H1 (cell line): Measurements from ENCODE around the gene P3H1. TPM values are rescaled to one million over a fixed set of nuclear protein-coding genes. Genes with fewer than 3 reads are reported as not detected.
A peak's percentile ranks its signal among the peaks of the same experiment; 100 is the strongest.

ENCODE experiments used
- ASH2L ChIP-seq: fragments of 200-600, 300-600 bp; sonication (generic); IDR thresholded peaks from one replicate; pipeline ENCODE4 v1.7.1; 2017; ENCODE audit warnings: low read length
- ATF2 ChIP-seq: IDR thresholded peaks from 2 replicates; pipeline ENCODE4 v1.6.1; 2012; ENCODE audit warnings: low read length, inconsistent platforms
- BACH1 ChIP-seq: IDR thresholded peaks from 2 replicates; pipeline ENCODE4 v1.6.1; 2012; ENCODE audit warnings: low read length, improper control_type of control experiment
- CBX5 ChIP-seq: fragments of 300-800, 300-1000 bp; sonication (generic); IDR thresholded peaks from 2 replicates; pipeline ENCODE4 v1.7.1; 2016; ENCODE audit warnings: antibody characterized with exemption, low read length, low read depth
- CBX8 ChIP-seq: fragments of 300-800, 300-1000 bp; sonication (generic); IDR thresholded peaks from 2 replicates; pipeline ENCODE4 v1.7.1; 2016; ENCODE audit warnings: low read depth, low read length, borderline replicate concordance
- CHD2 ChIP-seq: IDR thresholded peaks from 2 replicates; pipeline ENCODE4 v1.6.1; 2012; ENCODE audit warnings: low read length, improper control_type of control experiment
- EGR1 ChIP-seq: IDR thresholded peaks from 2 replicates; pipeline ENCODE4 v1.6.1; 2011; ENCODE audit warnings: low read depth, low read length, borderline replicate concordance
- EZH2 ChIP-seq: fragments of 200-600 bp; sonication (generic); IDR thresholded peaks from 2 replicates; pipeline ENCODE4 v1.7.1; 2012; ENCODE audit warnings: low read depth, mild to moderate bottlenecking, moderate library complexity, low read length, inconsistent platforms; ENCODE audit not compliant: severe bottlenecking
- GTF2F1 ChIP-seq: IDR thresholded peaks from 2 replicates; pipeline ENCODE4 v1.6.1; 2012; ENCODE audit warnings: low read depth, low read length, improper control_type of control experiment, borderline replicate concordance
- JUND ChIP-seq: IDR thresholded peaks from 2 replicates; pipeline ENCODE4 v1.6.1; 2011; ENCODE audit warnings: mild to moderate bottlenecking, improper control_type of control experiment, low read length
- NRF1 ChIP-seq: IDR thresholded peaks from 2 replicates; pipeline ENCODE4 v1.6.1; 2011; ENCODE audit warnings: mild to moderate bottlenecking, low read depth, low read length, improper control_type of control experiment
- POLR2A ChIP-seq, 2 experiments: IDR thresholded peaks; 1 replicate in 1 of 2; 2 replicates in 1 of 2; pipeline ENCODE4 v1.6.1; 2011; ENCODE audit warnings: low read depth in 2 of 2, low read length in 2 of 2, mild to moderate bottlenecking in 2 of 2; ENCODE audit errors: control extremely low read depth in 1 of 2
- POLR2AphosphoS5 ChIP-seq: IDR thresholded peaks from 2 replicates; pipeline ENCODE4 v1.6.1; 2011; ENCODE audit warnings: low read depth, low read length
- POU5F1 ChIP-seq: IDR thresholded peaks from 2 replicates; pipeline ENCODE4 v1.6.1; 2011; ENCODE audit warnings: low read depth, mild to moderate bottlenecking, low read length, moderate library complexity
- RFX5 ChIP-seq: IDR thresholded peaks from 2 replicates; pipeline ENCODE4 v1.6.1; 2011; ENCODE audit warnings: low read depth, low read length, improper control_type of control experiment, borderline replicate concordance
- SIN3A ChIP-seq, 2 experiments: IDR thresholded peaks in 1 of 2; conservative IDR thresholded peaks in 1 of 2; 2 replicates each; pipeline ENCODE4 v1.6.1; 2011 to 2012; ENCODE audit warnings: low read length in 2 of 2, improper control_type of control experiment in 1 of 2, low read depth in 1 of 2, mild to moderate bottlenecking in 1 of 2
- SIRT6 ChIP-seq: IDR thresholded peaks from one replicate; pipeline ENCODE4 v1.7.1; 2012; ENCODE audit warnings: low read length, inconsistent platforms
- SIX5 ChIP-seq: IDR thresholded peaks from 2 replicates; pipeline ENCODE4 v1.6.1; 2011; ENCODE audit warnings: mild to moderate bottlenecking, low read depth, low read length
- SP1 ChIP-seq: IDR thresholded peaks from 2 replicates; pipeline ENCODE4 v1.6.1; 2011; ENCODE audit warnings: low read depth, low read length
- TBP ChIP-seq: IDR thresholded peaks from 2 replicates; pipeline ENCODE4 v1.6.1; 2011; ENCODE audit warnings: low read depth, low read length, improper control_type of control experiment
- TEAD4 ChIP-seq: IDR thresholded peaks from 2 replicates; pipeline ENCODE4 v1.6.1; 2012; ENCODE audit warnings: low read depth, low read length, inconsistent platforms, mixed read lengths
- ZNF274 ChIP-seq: IDR thresholded peaks from 2 replicates; pipeline ENCODE4 v1.7.0; 2012; ENCODE audit warnings: low read length, borderline replicate concordance; ENCODE audit errors: extremely low read depth
- polyA plus RNA-seq, 7 experiments: library from polyadenylated mRNA; depleted of rRNA in 3 of 7; stranded (reverse) in 5 of 7; unstranded in 2 of 7; fragments of >200 nt in 5 of 7; fragments of 200-250 nt in 2 of 7; gene quantifications; 1 replicate in 5 of 7; 2 replicates in 1 of 7; 4 replicates in 1 of 7; pipeline versions ENCODE4 v1.2.1 to v1.2.3, GENCODE V29; 2011 to 2013; ENCODE audit warnings: missing spikeins in 2 of 7, mixed read lengths in 2 of 7
- total RNA-seq: library from RNA; stranded (reverse); fragmentation: NEBNext Ultra II Directional; extraction: Animal tissue kit (Norgen Biotek cat#: 25700); gene quantifications from 2 replicates; pipeline ENCODE4 v1.2.1, GENCODE V29; 2021
- TF ChIP-seq, protein P1 (sequence below): IDR thresholded peaks from 2 replicates; pipeline ENCODE4 v1.6.1; 2012; ENCODE audit warnings: inconsistent platforms

P3H1 gene
- total and polyA plus RNA-seq, 2 of the 8 experiments (the other 6 are each of a cell fraction or from before 2014, with no cell fraction given): 58.4 to 87.5 TPM

DNA sequence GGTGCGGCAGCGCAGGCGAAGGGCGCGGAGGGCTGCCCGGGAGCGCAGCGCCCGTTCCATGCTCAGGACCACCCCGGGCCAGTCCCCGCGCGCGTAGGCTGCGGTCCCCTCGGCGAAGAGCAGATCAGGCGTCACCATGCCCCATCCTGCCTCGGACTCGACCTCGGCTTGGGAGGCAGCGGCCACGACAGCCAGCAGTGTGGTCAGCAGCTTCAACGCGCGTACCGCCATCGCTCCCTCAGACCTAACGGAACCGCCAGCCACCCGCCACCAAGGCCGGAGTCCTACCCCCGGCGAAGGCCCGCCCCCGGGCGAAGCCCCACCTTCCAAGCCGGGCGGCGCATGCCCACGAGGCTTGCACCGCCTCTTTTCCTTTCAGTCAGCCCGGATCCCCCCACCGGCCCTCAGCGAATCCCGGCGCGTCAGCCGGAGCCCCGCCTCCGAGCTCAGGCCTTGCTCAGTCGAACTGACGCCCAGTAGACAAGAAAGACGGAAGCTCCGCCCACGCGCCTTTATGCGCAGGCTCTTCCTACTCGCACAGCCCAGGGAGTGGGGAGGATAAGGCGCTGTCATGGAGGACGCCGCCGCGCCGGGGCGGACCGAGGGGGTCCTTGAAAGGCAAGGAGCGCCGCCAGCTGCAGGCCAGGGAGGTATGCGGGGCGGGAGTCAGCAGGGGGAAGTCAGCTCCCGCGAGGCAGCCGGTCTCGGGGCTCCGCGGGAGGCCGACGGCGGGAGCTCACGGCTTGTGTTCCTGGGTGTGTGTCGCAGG lies at the start of gene P3H1, which contains the start of gene C1orf50 (continued):
- no peak for TF ChIP-seq SP1
- TF ChIP-seq BACH1: no peak
- no peak for TF ChIP-seq ZNF274
- TF ChIP-seq JUND: no peak
- TF ChIP-seq NRF1: peak; percentile 87
- TF ChIP-seq SIN3A (conservative IDR thresholded peaks at IDR 0.05 in 1 of 2, IDR thresholded peaks at IDR 0.05 in 1 of 2; ENCODE audit: low read depth in 1 of 2, low read length in 2 of 2): peak in 1 of 2 experiments; percentile 76; a peak in 2 of 4 replicates
- no peak for TF ChIP-seq RFX5
- no peak for TF ChIP-seq SIRT6
- TF ChIP-seq ATF2: no peak
- TF ChIP-seq TBP: 0 out of 2 replicates have a peak, but pooled peaks have one; percentile 50
- TF ChIP-seq CBX5: no peak
- no peak for TF ChIP-seq POU5F1
- TF ChIP-seq CBX8: no peak
- TF ChIP-seq, protein P1, sequence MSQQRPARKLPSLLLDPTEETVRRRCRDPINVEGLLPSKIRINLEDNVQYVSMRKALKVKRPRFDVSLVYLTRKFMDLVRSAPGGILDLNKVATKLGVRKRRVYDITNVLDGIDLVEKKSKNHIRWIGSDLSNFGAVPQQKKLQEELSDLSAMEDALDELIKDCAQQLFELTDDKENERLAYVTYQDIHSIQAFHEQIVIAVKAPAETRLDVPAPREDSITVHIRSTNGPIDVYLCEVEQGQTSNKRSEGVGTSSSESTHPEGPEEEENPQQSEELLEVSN: no peak; the same call in 1 of the 2 replicates
- peak; percentile 64; the same call in 1 of the 2 replicates for TF ChIP-seq POLR2AphosphoS5
- peak; percentile 64; the same call in 1 of the 2 replicates for TF ChIP-seq EGR1
- no peak for TF ChIP-seq GTF2F1
- TF ChIP-seq POLR2A (IDR thresholded peaks at IDR 0.05; ENCODE audit: control extremely low read depth in 1 of 2, low read depth in 2 of 2, low read length in 2 of 2): peak in 1 of 2 experiments; percentile 73; a peak in 1 of 3 replicates
- TF ChIP-seq TEAD4: no peak; the same call in 1 of the 2 replicates
- no peak for TF ChIP-seq CHD2
- TF ChIP-seq EZH2: no peak
- TF ChIP-seq ASH2L: peak; percentile 55
- TF ChIP-seq SIX5: no peak
